IMR-90 (cell line): ENCODE measurements around the gene MTOR. TPM values are rescaled to one million over a fixed set of nuclear protein-coding genes. Genes with fewer than 3 reads are reported as not detected.
"Not testable (repeated sequence)": the region's sequence is repeated elsewhere in the genome, so short reads cannot be mapped to it uniquely, and the experiment has no call there.

Source experiments
- ATAC-seq: fragments of 200-7000 bp; cut with Tn5 transposase; 2 replicates; pipeline ENCODE4 v1.9.1; 2020; ENCODE audit warnings: low read depth, mild to moderate bottlenecking, moderate library complexity
- BruUV-seq: library from RNA; stranded (reverse); fragments of 400-500 nt; replicated peaks from 2 replicates; lab custom pipeline; 2021; lab: Mats Ljungman, UMichigan
- CTCF ChIA-PET: fragments of 300-600 bp; formaldehyde crosslinking; extraction: SDS; loops from one replicate; lab custom pipeline; 2021; ENCODE audit warnings: antibody characterized with exemption; lab: Yijun Ruan, JAX
- POLR2A ChIA-PET: fragments of 300-600 bp; sonication (Branson Sonifier 250); formaldehyde crosslinking; loops from one replicate; lab custom pipeline; 2022; ENCODE audit warnings: antibody characterized with exemption; ENCODE audit not compliant: unreplicated experiment; lab: Charles Lee
- DNase-seq: peaks from one replicate; pipeline ENCODE4 v3.0.0; 2013
- H2AFZ ChIP-seq: replicated peaks from 2 replicates; pipeline ENCODE3; 2013; ENCODE audit warnings: low read length, mild to moderate bottlenecking; ENCODE audit not compliant: poor library complexity
- H2AK5ac ChIP-seq: 2 replicates; pipeline ENCODE4 v1.6.1; 2013; ENCODE audit warnings: low read depth, low read length, inconsistent platforms
- H2AK9ac ChIP-seq: replicated peaks from 2 replicates; pipeline ENCODE3; 2013; ENCODE audit warnings: mild to moderate bottlenecking, low read depth, low read length, moderate library complexity; ENCODE audit not compliant: poor library complexity
- H2BK120ac ChIP-seq: 2 replicates; pipeline ENCODE4 v1.6.1; 2013; ENCODE audit warnings: low read depth, low read length, inconsistent platforms
- H2BK15ac ChIP-seq: 3 replicates; pipeline ENCODE4 v1.6.1; 2013; ENCODE audit warnings: low read depth, low read length, inconsistent platforms
- H2BK20ac ChIP-seq: 2 replicates; pipeline ENCODE4 v1.6.1; 2013; ENCODE audit warnings: low read depth, mild to moderate bottlenecking, inconsistent platforms, low read length, moderate library complexity
- H2BK5ac ChIP-seq: 2 replicates; pipeline ENCODE4 v1.6.1; 2013; ENCODE audit warnings: mild to moderate bottlenecking, low read depth, low read length, inconsistent platforms; ENCODE audit not compliant: poor library complexity, severe bottlenecking
- H3K14ac ChIP-seq: replicated peaks from 2 replicates; pipeline ENCODE4 v1.6.1; 2013; ENCODE audit warnings: low read depth, low read length, inconsistent platforms
- H3K18ac ChIP-seq: 2 replicates; pipeline ENCODE4 v1.6.1; 2013; ENCODE audit warnings: low read depth, low read length, control low read depth
- H3K23ac ChIP-seq: 2 replicates; pipeline ENCODE4 v1.6.1; 2013; ENCODE audit warnings: low read depth, low read length, inconsistent platforms
- H3K27ac ChIP-seq: 2 replicates; pipeline ENCODE4 v1.5.1; 2013; ENCODE audit warnings: mild to moderate bottlenecking, control low read depth, low read length; ENCODE audit not compliant: insufficient read depth
- H3K27me3 ChIP-seq: 2 replicates; pipeline ENCODE4 v1.6.1; 2013; ENCODE audit warnings: low read length; ENCODE audit not compliant: control insufficient read depth, insufficient read depth
- H3K36me3 ChIP-seq: 2 replicates; pipeline ENCODE4 v1.6.1; 2013; ENCODE audit warnings: low read length, mixed read lengths; ENCODE audit not compliant: control insufficient read depth, insufficient read depth
- H3K4ac ChIP-seq: 2 replicates; pipeline ENCODE4 v1.6.1; 2013; ENCODE audit warnings: low read depth, low read length, inconsistent platforms
- H3K4me1 ChIP-seq: 2 replicates; pipeline ENCODE4 v1.6.1; 2013; ENCODE audit warnings: low read length, mixed read lengths; ENCODE audit not compliant: control insufficient read depth, insufficient read depth
- H3K4me2 ChIP-seq: 2 replicates; pipeline ENCODE4 v1.6.1; 2013; ENCODE audit warnings: low read depth, mild to moderate bottlenecking, control low read depth, low read length, moderate library complexity
- H3K4me3 ChIP-seq: 2 replicates; pipeline ENCODE4 v1.5.1; 2013; ENCODE audit warnings: low read depth, mild to moderate bottlenecking, control low read depth, low read length, moderate library complexity; ENCODE audit not compliant: insufficient read depth
- H3K56ac ChIP-seq: 2 replicates; pipeline ENCODE4 v1.6.1; 2013; ENCODE audit warnings: low read length, inconsistent platforms; ENCODE audit not compliant: insufficient read depth; ENCODE audit errors: extremely low read depth
- H3K79me1 ChIP-seq, 2 experiments: 2 replicates each; pipeline ENCODE4 v1.6.1; 2013; ENCODE audit warnings: low read length in 2 of 2, inconsistent platforms in 1 of 2, low read depth in 1 of 2
- H3K9ac ChIP-seq: 2 replicates; pipeline ENCODE4 v1.6.1; 2013; ENCODE audit warnings: low read depth, low read length, control low read depth
- H3K9me1 ChIP-seq: 2 replicates; pipeline ENCODE4 v1.6.1; 2013; ENCODE audit warnings: low read length, inconsistent platforms; ENCODE audit not compliant: insufficient read depth
- H3K9me3 ChIP-seq: 2 replicates; pipeline ENCODE4 v1.6.1; 2013; ENCODE audit warnings: low read length; ENCODE audit not compliant: control insufficient read depth, insufficient read depth
- H4K20me1 ChIP-seq: 2 replicates; pipeline ENCODE4 v1.6.1; 2013; ENCODE audit warnings: low read length, inconsistent platforms; ENCODE audit not compliant: insufficient read depth
- H4K5ac ChIP-seq: 2 replicates; pipeline ENCODE4 v1.6.1; 2013; ENCODE audit warnings: mild to moderate bottlenecking, low read depth, low read length, control low read depth
- H4K8ac ChIP-seq, 2 experiments: 2 replicates each; pipeline ENCODE4 v1.6.1; 2013; ENCODE audit warnings: low read depth in 2 of 2, low read length in 2 of 2, control low read depth in 1 of 2, inconsistent platforms in 1 of 2
- H4K91ac ChIP-seq: 2 replicates; pipeline ENCODE4 v1.6.1; 2013; ENCODE audit warnings: low read depth, low read length, inconsistent platforms; ENCODE audit not compliant: insufficient read depth
- BHLHE40 ChIP-seq: fragments of 150-350 bp; IDR thresholded peaks from 2 replicates; pipeline ENCODE4 v1.6.1; 2016; ENCODE audit warnings: mild to moderate bottlenecking, low read depth, low read length
- MAFK ChIP-seq: IDR thresholded peaks from 2 replicates; pipeline ENCODE4 v1.6.1; 2012; ENCODE audit warnings: low read depth, low read length, improper control_type of control experiment
- MAZ ChIP-seq: IDR thresholded peaks from 2 replicates; pipeline ENCODE4 v1.6.1; 2012; ENCODE audit warnings: low read depth, mild to moderate bottlenecking, low read length, improper control_type of control experiment, moderate library complexity, borderline replicate concordance
- NFE2L2 ChIP-seq: fragments of 150-350 bp; IDR thresholded peaks from 2 replicates; pipeline ENCODE4 v1.6.1; 2016; ENCODE audit warnings: low read depth, mild to moderate bottlenecking, low read length
- POLR2A ChIP-seq: IDR thresholded peaks from 2 replicates; pipeline ENCODE4 v1.6.1; 2012; ENCODE audit warnings: mild to moderate bottlenecking, low read depth, low read length
- SMC3 ChIP-seq: fragments of 150-350 bp; IDR thresholded peaks from 2 replicates; pipeline ENCODE4 v1.6.1; 2016; ENCODE audit warnings: low read depth, mild to moderate bottlenecking, antibody characterized with exemption, low read length, moderate library complexity
- WGBS, 2 experiments: methylation state at CpG; one replicate each; pipeline versions ENCODE4 v1.1.5 to v1.1.7; 2013; ENCODE audit warnings: missing lambda C conversion rate in 2 of 2; ENCODE audit not compliant: insufficient read length in 1 of 2; ENCODE audit errors: extremely low coverage in 2 of 2; 5-methylcytosine and 5-hydroxymethylcytosine counted together
- dilution Hi-C: fragments of 300-500 bp; cut with HindIII; formaldehyde crosslinking; loops from one replicate; pipeline ENCODE4 v1.14.3; 2018; ENCODE audit warnings: low sequenced_read_pairs; ENCODE audit not compliant: unreplicated experiment
- in situ Hi-C: fragments of 300-500 bp; cut with MboI; formaldehyde crosslinking; loops from 3 replicates; pipeline ENCODE4 v1.14.3; 2019; ENCODE audit warnings: low sequenced_read_pairs, inconsistent platforms, mixed read lengths
- intact Hi-C: fragments of 100-400 bp; cut with micrococcal nuclease; formaldehyde crosslinking; loops from 2 replicates; pipeline ENCODE4 v1.10.0; 2022
- polyA plus RNA-seq, 3 experiments: library from polyadenylated mRNA; depleted of rRNA; stranded (reverse); fragments of >200 nt; gene quantifications; 2 replicates each; pipeline ENCODE4 v1.2.3, GENCODE V29; 2012; ENCODE audit warnings: low replicate concordance in 1 of 3
- total RNA-seq: library from RNA; depleted of rRNA; stranded (reverse); fragments of >200 nt; gene quantifications from 2 replicates; pipeline ENCODE4 v1.2.3, GENCODE V29; 2012

The MTOR gene
- total and polyA plus RNA-seq, 2 of the 4 experiments (the other 2 are of a cell fraction), result 19.2 to 36.7 TPM

DNA sequence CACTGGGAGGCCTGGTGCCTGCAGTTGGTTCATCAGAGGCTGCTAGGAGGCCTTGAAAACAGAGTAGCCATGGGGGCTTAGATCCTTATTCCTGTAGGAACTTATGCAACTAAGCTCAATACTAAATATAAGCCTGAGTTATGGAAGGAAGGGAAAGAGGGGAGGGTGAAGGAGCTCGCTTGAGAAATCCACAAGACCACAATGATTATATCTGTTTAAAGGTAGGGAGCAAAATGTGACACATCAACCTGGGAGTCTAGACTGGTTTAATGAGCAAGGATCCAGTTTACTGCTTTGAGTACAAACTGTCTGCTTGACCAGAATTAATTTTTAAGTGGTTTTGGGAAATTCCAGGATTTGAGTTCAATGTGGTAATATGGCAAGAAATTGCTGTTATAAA, 93.6 kb downstream of the MTOR start:
- no peak overlapping the region for H2AFZ ChIP-seq
- H2AK5ac ChIP-seq, result no peak overlapping the region
- BruUV-seq, result no TSS peak
- ChIA-PET POLR2A (no interaction called here), CTCF (interaction anchor here (1.1 kb wide), 1 partner anchor 14 kb away, joined by 3 read pairs; no protein-coding TSS in a partner anchor)
- H3K9ac ChIP-seq, result no peak overlapping the region
- H3K56ac ChIP-seq, result no peak overlapping the region
- H4K91ac ChIP-seq, result no peak overlapping the region
- DNase-seq, result no peak
- H2AK9ac ChIP-seq, result no peak overlapping the region
- no peak overlapping the region for H3K4me3 ChIP-seq
- H3K14ac ChIP-seq, result no peak overlapping the region
- H3K4ac ChIP-seq, result no peak overlapping the region
- WGBS, 2 experiments, result no CpG with 5 or more reads among the region's 1 CpG
- no peak overlapping the region for H2BK5ac ChIP-seq
- H2BK15ac ChIP-seq, result no peak overlapping the region
- no peaks in the 10 kb centered on the region; a peak in 1 of 4 replicates for H3K79me1 ChIP-seq
- intact Hi-C loops (no loop called here), in situ Hi-C loops (no loop called here), dilution Hi-C loops (no loop called here)
- no peaks in the 10 kb centered on the region for H4K20me1 ChIP-seq
- H3K4me2 ChIP-seq, result no peak overlapping the region
- H3K36me3 ChIP-seq, result peaks cover 8% of the 10 kb centered on the region
- no peak overlapping the region for H3K23ac ChIP-seq
- no peak for ATAC-seq
- H4K8ac ChIP-seq, result no peak overlapping the region
- H3K9me3 ChIP-seq, result no peaks in the 10 kb centered on the region
- no peak for TF ChIP-seq NFE2L2
- no peak for TF ChIP-seq MAFK
- no peak for TF ChIP-seq BHLHE40
- TF ChIP-seq MAZ, result no peak
- no peak for TF ChIP-seq POLR2A
- no peak for TF ChIP-seq SMC3
- no peak overlapping the region for H4K5ac ChIP-seq
- H3K9me1 ChIP-seq, result no peaks in the 10 kb centered on the region
- no peaks in the 10 kb centered on the region for H3K27me3 ChIP-seq
- no peak overlapping the region for H2BK120ac ChIP-seq
- no peak overlapping the region for H3K18ac ChIP-seq
- H2BK20ac ChIP-seq, result no peak overlapping the region
- H3K27ac ChIP-seq, result no peak overlapping the region
- H3K4me1 ChIP-seq, result no peaks in the 10 kb centered on the region

- WGBS, 2 experiments, result no CpG with 5 or more reads among the region's 5 CpGs
- POLR2A ChIA-PET, H4K8ac ChIP-seq, H3K27ac ChIP-seq, H3K14ac ChIP-seq, in situ Hi-C loops, CTCF ChIA-PET, H3K79me1 ChIP-seq, H2AFZ ChIP-seq, H3K9ac ChIP-seq, H3K4me1 ChIP-seq, H3K36me3 ChIP-seq, H3K9me3 ChIP-seq, H2AK5ac ChIP-seq, dilution Hi-C loops, H4K5ac ChIP-seq, H3K9me1 ChIP-seq, H3K23ac ChIP-seq, H3K18ac ChIP-seq, H2BK5ac ChIP-seq, H3K27me3 ChIP-seq, BruUV-seq, H4K91ac ChIP-seq, H2BK120ac ChIP-seq, H2AK9ac ChIP-seq, DNase-seq, ATAC-seq, H4K20me1 ChIP-seq, H3K56ac ChIP-seq, H2BK15ac ChIP-seq, H3K4me3 ChIP-seq, H2BK20ac ChIP-seq, intact Hi-C loops, H3K4me2 ChIP-seq, H3K4ac ChIP-seq: not testable (repeated sequence)
Measured at GRCh38 chr1:11166744-11167143, 95.6 kb downstream of the MTOR start.
